Endothelial cell of hepatic sinusoid (primary cell): ENCODE data around the gene EHMT1.
"Not testable (repeated sequence)": the region's sequence is repeated elsewhere in the genome, so short reads cannot be mapped to it uniquely, and the experiment has no call there.

ENCODE experiments used
- in situ Hi-C: cut with HindIII; loops from 2 replicates; pipeline ENCODE4 v1.10.0; 2017; ENCODE audit warnings: low sequenced_read_pairs

The EHMT1 gene

DNA sequence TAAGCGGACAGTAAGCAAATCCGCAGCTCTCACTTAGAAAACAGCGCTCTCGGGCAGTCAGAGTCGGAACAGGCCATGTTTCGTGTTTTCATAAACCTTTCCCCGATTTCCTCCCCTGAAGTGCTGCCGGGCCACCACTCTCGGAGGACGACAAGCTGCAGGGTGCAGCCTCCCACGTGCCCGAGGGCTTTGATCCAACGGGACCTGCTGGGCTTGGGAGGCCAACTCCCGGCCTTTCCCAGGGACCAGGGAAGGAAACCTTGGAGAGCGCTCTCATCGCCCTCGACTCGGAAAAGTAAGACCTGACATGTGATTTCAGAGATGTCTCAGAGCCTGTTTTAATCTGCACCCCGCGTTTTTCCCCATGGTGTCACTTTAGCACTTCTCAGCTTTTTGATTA is 159.0 kb downstream of the EHMT1 start:
- in situ Hi-C loops, result no loop called here

DNA sequence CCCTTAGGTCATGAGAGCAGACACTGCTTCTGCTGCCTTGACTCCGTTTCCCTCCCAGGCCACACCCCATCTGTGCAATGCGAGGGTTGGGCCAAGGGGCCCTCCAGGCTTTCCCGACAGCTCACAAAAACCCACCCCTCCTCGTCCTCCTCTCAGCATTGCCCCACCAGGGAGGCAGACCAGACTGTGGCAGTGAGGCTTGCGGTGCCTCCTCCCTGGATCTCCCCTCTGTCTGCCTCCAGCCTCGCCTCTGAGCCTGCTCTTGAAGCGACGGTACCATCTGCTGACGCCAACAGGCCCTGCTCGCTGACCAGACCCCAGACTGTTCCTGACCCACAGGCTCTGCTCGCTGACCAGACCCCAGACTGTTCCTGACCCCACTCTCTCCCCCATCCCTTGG is 159.5 kb downstream of the EHMT1 start:
- in situ Hi-C loops, result no loop called here

DNA sequence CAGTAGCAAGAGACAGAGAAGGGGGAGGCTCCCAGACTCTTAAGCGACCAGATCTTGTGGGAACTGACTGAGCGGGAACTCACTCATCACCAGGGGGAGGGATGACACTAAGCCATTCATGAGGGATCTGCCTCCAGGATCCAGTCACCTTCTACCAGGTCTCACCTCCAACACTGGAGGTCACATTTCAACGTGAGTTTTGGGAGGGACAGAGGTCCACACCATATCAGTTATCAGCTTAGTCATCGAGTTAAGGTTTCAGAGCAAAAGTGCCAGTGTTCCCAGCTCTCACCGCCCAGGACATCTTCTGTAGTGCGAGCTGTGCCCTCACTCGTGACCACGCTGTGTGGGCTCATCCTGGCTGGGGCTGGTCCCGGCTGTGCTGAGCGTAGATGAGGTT is 160.1 kb downstream of the EHMT1 start:
- in situ Hi-C loops, result no loop called here

DNA sequence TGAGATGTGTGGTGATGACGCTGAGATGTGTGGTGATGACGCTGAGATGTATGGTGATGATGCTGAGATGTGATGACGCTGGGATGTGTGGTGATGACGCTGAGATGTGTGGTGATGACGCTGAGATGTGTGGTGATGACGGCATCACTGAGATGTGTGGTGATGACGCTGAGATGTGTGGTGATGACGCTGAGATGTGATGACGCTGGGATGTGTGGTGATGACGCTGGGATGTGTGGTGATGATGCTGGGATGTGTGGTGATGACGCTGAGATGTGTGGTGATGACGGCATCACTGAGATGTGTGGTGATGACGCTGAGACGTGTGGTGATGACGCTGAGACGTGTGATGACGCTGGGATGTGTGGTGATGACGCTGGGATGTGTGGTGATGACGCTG is 161.2 kb downstream of the EHMT1 start:
- in situ Hi-C loops, result not testable (repeated sequence)

DNA sequence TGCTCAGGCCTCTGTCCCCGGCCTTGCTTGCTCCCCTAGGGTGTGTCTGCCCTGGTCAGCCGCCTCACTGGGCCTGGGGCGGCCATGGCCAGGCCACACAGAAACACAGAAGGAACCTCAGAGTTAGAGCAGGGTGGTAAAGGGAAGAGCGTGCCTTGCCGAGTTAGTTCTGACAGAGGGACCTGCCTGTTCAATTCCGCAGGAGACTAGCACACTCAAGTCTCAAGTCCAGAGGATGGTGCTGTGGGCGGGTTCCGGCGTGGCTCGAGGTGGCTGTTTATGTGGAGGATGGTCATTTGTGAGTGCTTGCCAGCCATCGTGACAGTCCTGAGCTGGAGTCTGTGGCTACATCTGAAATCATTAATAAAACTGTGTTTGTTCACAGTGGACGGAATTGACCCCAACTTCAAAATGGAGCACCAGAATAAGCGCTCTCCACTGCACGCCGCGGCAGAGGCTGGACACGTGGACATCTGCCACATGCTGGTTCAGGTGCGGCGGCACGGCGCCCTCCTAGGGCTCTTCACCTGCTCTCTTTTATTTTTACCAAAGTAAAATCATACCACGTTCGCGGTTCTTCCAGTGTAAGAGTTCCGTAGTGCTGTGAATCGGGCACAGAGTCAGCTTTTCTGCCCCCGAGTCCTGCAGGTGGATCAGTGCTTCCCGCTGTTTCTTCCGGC is 163.2 kb downstream of the EHMT1 start:
- in situ Hi-C loops, result no loop called here

DNA sequence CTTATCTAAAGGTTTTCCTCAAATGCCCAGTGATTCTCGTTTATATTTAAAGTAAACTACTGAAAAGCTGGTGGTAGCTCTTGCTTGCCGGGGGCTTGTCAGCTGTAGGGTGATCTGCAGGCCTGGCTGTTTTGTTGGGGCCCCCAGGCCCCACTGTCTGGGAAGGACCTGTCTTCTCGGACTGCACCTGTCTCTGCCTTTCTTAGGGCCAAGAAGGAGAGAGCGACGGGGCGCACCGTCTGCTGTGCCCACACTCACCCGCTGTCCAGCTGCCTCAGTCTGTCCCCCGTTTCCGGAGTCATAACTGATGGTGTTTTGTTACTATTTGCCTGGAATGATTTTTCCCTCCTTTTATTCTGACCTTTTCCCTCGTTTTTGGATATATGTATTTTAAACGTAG is 164.7 kb downstream of the EHMT1 start:
- in situ Hi-C loops, result no loop called here

DNA sequence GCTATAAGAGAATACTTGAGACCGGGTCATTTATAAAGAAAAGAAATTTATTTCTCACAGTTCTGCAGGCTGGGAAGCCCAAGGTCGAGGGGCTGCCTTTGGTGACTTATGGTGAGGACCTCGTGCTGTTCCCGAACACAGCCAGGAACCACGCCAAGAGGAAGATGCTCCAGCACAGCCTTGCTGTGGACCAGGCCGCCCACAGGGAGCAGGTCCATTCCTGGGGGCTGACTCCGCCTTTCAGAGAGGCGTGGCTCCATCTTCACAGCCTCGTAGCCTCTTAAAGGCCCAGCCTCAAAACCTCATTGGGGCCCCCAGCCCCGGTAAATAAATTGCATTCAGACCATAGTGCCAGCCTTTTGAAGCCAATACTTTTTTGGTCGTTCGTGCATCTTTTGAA is 165.2 kb downstream of the EHMT1 start:
- in situ Hi-C loops, result no loop called here

DNA sequence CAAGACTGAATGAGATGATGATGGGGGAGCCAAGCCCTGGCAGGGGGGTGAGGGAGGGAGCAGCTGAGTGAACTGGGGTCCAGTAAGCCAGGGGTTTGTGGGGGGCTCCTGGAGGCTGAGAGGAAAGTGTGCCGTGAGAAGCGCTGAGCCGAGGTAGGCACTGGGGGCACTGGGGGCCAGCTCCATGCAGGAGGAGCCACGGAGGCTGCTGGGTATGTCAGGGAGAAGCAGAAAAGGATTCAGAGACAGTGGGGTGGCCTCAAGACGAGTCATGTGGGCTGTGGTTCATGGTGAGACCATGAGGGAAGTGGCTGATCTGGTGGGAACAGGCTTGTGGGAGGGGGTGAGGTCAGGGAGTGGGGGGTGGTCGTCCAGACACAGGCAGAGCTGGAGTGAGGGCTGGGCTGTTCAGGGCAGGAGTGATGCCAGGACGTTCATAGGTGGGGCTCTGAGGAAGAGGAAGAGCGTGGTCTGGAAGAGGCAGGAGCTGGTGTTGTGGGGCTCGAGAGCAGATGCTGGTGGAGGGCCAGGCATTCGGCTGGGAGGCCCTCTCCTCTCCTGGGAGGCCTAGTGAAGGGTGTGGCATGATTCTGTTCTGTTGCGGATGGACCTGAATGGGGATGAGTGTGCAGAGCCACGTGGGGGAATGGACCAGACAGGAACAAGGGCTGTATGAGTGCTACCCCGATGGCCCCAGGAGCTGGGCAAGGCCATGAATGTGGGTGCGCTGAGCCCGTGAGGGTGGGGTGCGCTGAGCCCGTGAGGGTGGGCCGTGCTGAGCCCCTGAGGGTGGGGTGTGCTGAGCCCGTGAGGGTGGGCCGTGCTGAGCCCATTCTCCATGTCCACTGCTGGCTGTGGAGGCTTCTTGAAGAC is 166.1 kb downstream of the EHMT1 start:
- in situ Hi-C loops, result no loop called here

DNA sequence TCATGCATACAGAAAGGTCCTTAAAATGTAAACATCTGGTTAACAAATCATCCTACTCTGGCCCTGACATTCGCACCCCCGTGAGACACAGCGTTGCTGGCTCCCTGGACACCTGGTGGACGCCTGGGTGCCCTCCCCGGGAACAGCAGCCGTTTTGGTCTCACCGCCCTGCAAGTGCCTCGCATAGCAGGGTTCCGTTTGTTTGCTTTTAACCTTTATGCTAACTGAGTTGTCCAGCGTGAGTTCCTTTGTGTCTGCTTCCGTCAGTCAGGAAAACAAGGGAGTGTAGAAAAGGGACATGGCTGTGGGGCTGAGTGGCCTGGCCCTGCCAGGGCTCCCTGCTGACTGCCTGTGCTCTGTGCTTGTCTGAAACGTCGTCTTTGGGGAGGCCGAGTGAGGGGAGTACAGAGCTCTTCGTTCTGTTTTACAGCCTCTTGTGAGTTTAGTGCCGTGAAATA is 166.9 kb downstream of the EHMT1 start:
- in situ Hi-C loops, result no loop called here

DNA sequence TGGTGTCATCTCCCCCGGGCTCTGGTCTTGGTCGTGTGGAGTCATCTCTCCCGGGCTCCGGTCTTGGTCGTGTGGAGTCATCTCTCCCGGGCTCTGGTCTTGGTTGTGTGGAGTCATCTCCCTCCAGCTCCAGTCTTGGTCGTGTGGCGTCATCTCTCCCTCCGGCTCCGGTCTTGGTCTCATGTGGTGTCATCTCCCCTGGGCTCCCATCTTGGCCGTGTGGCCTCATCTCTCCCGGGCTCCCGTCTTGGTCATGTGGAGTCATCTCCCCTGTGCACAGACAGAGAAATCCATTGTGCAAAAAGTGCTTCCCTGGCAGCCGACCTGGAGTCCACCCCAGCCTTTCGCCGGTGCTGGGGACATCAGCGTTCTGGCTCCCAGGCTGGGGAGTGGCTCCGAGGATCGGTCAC is 167.7 kb downstream of the EHMT1 start:
- in situ Hi-C loops, result no loop called here

DNA sequence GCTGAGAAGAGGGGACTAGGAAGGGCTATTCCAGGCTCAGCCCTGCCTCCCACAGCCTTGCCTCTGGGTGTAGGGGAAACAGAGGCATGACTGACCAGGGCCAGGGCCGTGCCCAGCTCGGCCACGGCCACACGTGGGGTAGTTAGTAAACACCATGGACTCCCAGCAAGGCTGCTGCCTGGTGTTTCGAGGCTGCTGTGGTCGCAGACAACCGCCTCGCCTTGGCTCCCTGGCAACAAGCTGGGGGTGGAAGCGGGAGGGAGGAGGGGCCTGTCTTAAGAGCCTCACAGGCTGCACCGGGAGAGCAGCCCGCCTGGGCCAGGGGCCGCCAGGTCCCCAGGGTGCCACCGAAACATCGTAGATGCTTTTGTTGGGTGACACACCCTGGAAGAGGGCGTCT is 168.6 kb downstream of the EHMT1 start:
- in situ Hi-C loops, result no loop called here

DNA sequence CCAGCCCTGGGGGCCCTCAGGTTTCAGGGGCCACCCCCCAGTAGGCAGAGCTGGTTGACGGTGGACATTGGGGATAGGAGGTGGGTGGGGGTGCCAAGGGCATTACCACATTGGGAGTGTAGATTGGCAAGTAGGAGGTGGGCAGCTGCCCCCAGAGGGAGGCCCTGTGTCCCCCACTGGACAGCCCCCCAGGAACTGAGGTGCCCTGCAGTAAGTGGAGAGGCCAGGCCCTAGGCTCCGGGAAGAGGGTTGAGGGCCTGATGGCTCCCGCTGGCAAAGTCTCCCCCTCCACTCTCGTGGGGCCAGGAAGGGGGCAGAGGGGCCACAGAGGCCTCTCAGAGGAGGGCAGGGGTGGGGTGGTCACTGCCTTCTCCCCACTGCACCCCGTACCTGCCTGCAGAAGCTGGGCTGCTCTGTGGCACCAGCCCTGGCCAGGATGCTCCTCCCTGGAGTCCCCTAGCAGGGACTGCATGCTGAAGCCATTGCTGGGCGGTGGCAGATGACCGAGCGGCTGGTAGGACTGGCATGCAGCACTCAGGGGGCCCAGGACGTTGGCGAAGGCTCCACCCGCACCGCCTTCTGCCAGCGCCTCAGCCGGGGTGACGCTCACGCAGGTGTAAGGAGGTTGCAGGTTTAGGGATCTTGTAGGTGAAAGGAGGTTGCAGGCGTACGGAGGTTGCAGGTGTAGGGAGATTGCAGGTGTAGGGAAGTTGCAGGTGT is 169.1 kb downstream of the EHMT1 start:
- in situ Hi-C loops, result no loop called here

DNA sequence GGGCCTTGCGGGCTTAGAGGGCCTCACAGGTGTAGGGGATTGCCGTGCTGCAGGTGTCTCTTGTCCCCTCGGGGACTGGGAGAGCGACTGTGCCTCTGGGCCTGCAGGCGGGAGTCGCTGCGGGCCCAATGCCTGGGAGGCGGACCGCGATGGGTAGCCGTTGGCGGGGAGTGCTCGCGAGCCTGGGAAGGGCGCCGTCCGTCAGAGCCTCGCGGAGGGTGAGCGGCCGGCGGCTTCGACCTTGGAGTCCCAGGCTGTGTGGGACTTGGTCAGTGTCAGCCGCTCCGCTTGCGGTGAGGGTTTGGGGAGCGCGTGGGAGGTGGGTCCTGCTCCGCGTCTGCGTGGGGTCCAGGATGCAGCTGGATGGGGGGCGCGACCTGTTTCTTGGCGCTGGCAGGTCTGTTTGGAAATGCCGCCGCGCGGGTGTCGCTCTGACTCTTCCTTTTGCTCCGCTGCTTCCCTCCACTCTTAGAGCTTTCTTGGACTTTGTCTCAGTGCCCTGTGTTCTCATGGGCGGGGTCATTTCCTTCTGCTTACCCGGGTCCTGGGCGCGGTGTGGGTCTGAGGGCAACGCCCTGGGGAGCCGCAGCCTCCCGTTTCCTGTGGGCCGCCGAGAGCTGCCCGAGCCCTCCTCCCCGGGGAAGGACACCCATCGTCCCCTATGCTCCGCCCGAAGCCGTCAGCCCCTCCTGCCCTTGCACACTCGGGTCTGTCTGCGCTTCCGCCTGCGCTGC is 169.9 kb downstream of the EHMT1 start:
- in situ Hi-C loops, result no loop called here

DNA sequence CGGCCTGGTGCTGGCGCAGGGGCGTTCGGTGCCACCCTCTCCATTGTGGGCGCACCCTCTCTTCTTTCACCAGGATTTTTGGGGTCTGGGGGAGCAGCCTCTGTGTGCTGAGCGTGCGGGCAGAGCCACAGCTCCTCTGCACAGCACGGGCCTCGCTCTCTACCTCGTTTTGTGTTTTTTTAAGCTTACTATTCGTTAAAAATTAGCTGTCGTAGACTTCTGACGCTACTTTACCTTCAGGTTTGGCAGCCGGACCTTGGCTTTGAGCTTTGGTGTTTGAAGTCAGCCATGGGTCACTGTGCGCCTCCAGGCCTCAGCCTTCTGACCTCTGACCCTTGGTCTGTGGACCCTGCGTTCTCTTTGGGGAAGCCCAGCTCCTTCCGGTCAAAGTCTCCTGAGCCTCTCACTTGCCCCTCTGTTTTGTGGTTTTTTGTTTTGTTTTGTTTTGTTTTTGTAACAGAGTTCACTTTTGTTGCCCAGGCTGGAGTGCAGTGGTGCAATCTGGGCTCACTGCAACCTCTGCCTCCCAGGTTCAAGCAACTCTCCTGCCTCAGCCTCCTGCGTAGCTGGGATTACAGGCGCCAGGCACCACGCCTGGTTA is 170.6 kb downstream of the EHMT1 start:
- in situ Hi-C loops, result no loop called here

DNA sequence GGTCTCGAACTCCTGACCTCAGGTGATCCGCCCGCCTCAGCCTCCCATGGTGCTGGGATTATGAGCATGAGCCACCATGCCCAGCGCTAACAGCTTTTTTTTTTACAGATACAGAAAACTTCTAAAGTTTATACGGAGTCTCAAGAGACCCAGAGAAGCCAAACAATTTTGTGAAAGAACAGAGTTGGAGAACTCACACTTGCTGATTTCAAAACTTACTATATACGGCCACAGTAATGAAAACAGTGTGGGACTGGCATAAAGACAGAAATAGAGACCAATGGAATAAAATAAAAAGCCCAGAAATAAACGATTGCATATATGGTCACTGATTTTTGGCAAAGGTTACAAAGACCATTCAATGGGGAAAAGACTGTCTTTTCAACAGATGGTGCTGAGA is 173.1 kb downstream of the EHMT1 start:
- in situ Hi-C loops, result no loop called here

DNA sequence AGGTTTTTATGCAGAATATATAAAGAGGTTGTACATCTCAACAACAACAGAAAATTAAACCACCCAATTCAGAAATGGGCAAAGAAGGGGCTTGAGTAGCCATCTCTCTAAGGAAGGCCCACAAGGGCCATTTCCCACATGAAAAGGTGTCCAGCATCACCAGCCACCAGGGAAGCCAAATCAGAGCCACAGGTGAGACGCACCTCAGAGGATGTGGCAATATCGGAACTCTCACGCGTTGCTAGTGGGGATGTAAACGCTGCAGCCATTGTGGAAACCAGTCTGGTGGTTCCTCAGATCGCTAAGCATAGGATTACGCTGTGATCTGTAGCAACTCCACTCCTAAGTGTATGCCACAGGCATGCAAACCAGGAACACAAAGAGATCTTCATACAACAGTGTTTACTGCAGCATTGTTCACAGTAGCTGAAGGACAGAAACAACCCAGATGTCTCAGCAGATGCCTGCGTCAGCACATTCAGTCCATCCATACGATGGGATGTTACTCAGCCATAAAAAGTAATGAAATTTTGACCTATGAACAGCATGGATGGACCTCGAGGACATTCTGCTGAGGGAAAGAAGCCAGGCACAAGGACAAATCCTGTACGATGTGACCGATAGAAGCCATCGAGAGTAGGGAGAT is 174.5 kb downstream of the EHMT1 start:
- in situ Hi-C loops, result no loop called here

DNA sequence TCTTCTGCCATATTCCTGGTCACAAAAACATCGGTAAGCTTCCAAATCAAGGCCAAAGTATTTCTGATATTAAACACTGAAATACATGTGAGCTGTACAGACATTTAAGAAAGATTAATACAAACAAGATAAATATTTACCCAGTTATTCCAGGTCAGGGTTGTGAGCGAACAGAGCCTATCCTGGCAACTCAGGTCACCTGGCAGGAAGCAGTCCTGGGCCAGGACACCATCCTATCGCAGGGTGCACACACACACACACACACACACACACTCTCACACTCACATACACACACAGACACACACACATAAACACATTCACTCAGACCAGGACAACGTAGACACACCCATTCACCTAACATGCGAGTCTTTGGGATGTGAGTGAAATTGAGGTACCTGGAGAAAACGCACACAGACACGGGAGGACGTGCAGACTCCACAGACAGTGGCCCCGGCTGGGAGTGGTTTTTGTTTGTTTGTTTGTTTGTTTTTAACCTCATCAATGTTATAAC is 176.4 kb downstream of the EHMT1 start:
- in situ Hi-C loops, result no loop called here

DNA sequence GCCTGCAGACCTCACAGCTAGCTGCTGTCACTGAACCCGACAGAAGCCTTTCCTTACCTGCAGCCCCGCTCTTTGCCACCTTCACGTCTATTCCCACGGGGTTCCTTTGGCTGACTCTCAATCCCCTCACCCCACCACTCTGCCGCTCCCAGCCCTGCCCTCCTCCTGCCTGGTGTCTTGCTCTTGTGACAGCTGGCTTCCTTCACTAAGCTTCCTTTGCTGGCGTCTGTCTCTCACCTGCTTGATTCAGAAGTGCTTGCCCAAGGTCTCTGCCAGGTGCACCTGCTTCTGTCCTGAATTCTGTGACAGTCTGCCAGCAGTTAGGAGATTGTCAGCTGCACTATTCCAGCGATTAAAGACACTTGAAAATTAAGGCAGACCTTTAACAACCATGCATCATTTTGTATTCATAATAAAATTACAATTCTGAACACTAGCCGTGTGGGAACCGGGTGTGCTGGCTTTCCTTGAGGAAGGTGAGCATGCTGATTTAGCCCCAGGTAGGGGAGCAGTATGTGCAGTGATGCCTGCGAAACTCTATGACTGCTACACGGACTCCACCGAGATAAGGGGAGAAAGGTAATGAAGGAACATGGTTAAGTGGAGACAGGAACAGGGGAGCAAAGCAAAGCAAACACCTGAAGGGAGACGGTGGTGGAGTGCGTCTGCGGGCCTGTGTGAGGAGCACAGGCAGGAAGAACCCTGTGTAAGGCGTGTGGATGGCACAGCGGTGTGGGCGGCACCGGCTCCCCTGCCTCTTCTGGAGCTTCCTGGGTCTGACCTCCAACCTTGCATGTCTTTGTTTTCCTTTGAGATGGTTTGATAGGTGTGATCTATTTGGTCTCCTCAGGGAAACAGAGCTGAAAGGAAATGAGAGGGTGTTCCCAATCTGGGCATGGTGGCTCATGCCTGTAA is 178.7 kb downstream of the EHMT1 start:
- in situ Hi-C loops, result no loop called here

DNA sequence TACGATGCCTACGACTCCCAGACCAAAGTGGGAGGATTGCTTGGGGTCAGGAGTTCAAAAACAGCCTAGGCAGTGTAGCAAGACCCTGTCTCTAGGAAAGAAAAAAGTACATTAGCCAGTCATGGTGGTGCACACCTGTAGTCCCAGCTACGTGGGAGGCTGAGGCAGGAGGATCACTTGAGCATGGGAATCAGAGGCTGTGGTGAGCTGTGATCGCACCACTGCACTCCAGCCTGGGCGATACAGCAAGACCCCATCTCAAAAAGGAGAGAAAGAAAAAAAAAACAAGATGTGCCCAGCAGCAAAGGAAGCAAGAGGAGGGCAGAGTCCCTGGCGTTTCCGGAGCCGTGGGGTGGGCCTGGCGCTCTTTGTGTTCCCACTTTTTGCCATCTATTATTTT is 179.3 kb downstream of the EHMT1 start:
- in situ Hi-C loops, result no loop called here
